HepG2 (cell line): Measurements from ENCODE around the gene PTPN2. TPM values are rescaled to one million over a fixed set of nuclear protein-coding genes. Genes with fewer than 3 reads are reported as not detected.

Source experiments
- FOSL2 ChIP-seq: sonication (generic); formaldehyde crosslinking; IDR thresholded peaks from 2 replicates; pipeline ENCODE4 v1.4.0; 2020; ENCODE audit warnings: missing genetic modification reagents
- FOXA1 ChIP-seq, 2 experiments: fragments of 450-650 bp in 1 of 2; sonication (generic) in 1 of 2; formaldehyde crosslinking in 1 of 2; IDR thresholded peaks; 2 replicates each; pipeline versions ENCODE4 v1.4.0 to v1.6.1; 2016 to 2020; ENCODE audit warnings: missing genetic modification reagents in 1 of 2
- GABPA ChIP-seq, 2 experiments: IDR thresholded peaks; 2 replicates each; pipeline ENCODE4 v1.6.1; 2011 to 2016; ENCODE audit warnings: low read depth in 2 of 2, low read length in 1 of 2, missing biosample characterization in 1 of 2, missing genetic modification characterization in 1 of 2
- HNRNPL ChIP-seq: fragments of 200-400 bp; formaldehyde crosslinking; IDR thresholded peaks from 2 replicates; pipeline ENCODE4 v1.6.1; 2017; ENCODE audit warnings: mild to moderate bottlenecking, low read depth, low read length
- KDM2A ChIP-seq: sonication (generic); formaldehyde crosslinking; IDR thresholded peaks from 2 replicates; pipeline ENCODE4 v1.4.0; 2020; ENCODE audit warnings: low read depth, missing genetic modification reagents, borderline replicate concordance
- ONECUT2 ChIP-seq: sonication (generic); formaldehyde crosslinking; IDR thresholded peaks from 2 replicates; pipeline ENCODE4 v1.4.0; 2020; ENCODE audit warnings: missing genetic modification reagents
- TBX2 ChIP-seq: sonication (generic); formaldehyde crosslinking; IDR thresholded peaks from 2 replicates; pipeline ENCODE4 v1.5.0; 2020; ENCODE audit warnings: missing genetic modification reagents, mild to moderate bottlenecking, borderline replicate concordance
- TEAD3 ChIP-seq: optimal IDR thresholded peaks from 2 replicates; pipeline ENCODE3; 2016; ENCODE audit warnings: borderline replicate concordance
- YEATS4 ChIP-seq: sonication (generic); formaldehyde crosslinking; IDR thresholded peaks from 2 replicates; pipeline ENCODE4 v1.4.0; 2020; ENCODE audit warnings: missing genetic modification reagents, borderline replicate concordance
- ZEB1 ChIP-seq: IDR thresholded peaks from 2 replicates; pipeline ENCODE4 v1.6.1; 2012; ENCODE audit warnings: mild to moderate bottlenecking, low read depth, inconsistent platforms; ENCODE audit not compliant: insufficient replicate concordance
- ZNF354B ChIP-seq: sonication (generic); formaldehyde crosslinking; IDR thresholded peaks from 2 replicates; pipeline ENCODE4 v1.8.0; 2022; ENCODE audit warnings: mild to moderate bottlenecking, missing genetic modification reagents
- polyA plus RNA-seq, 8 experiments: library from polyadenylated mRNA; depleted of rRNA in 3 of 8; stranded (reverse) in 7 of 8; unstranded in 1 of 8; fragments of >200 nt; fragmentation: Illumina TruSeq in 4 of 8; extraction: Trizol in 4 of 8; gene quantifications; 2 replicates each; pipeline versions ENCODE4 v1.2.1 to v1.2.3, GENCODE V29; 2011 to 2016; ENCODE audit warnings: low read depth in 4 of 8, missing spikeins in 1 of 8, mixed read lengths in 1 of 8; ENCODE audit not compliant: insufficient read depth in 1 of 8
- total RNA-seq, 5 experiments: library from RNA; depleted of rRNA; stranded (reverse); fragments of >200 nt; fragmentation: Illumina TruSeq; extraction: Trizol; gene quantifications; 2 replicates each; pipeline ENCODE4 v1.2.3, GENCODE V29; 2016; ENCODE audit warnings: low read depth in 1 of 5
- TF ChIP-seq, protein P1 (sequence below): IDR thresholded peaks from 2 replicates; pipeline ENCODE4 v1.6.1; 2018; ENCODE audit warnings: missing genetic modification reagents
- TF ChIP-seq, protein P2 (sequence below): sonication (generic); formaldehyde crosslinking; IDR thresholded peaks from 2 replicates; pipeline ENCODE4 v1.9.0; 2021; ENCODE audit warnings: missing genetic modification reagents, mild to moderate bottlenecking, borderline replicate concordance
- TF ChIP-seq, protein P3 (sequence below): sonication (generic); formaldehyde crosslinking; IDR thresholded peaks from 2 replicates; pipeline ENCODE4 v1.5.0; 2020; ENCODE audit warnings: mild to moderate bottlenecking, missing genetic modification reagents, borderline replicate concordance
- TF ChIP-seq, protein P4 (sequence below): sonication (generic); formaldehyde crosslinking; IDR thresholded peaks from 2 replicates; pipeline ENCODE4 v1.4.0; 2020; ENCODE audit warnings: missing genetic modification reagents
- TF ChIP-seq, protein P5 (sequence below): sonication (generic); formaldehyde crosslinking; IDR thresholded peaks from 2 replicates; pipeline ENCODE4 v1.4.0; 2020; ENCODE audit warnings: missing genetic modification reagents

Gene PTPN2
- total and polyA plus RNA-seq, 2 of the 13 experiments (the other 11 are each of a cell fraction or from before 2014, with no cell fraction given), result 24.9 to 41.5 TPM

DNA sequence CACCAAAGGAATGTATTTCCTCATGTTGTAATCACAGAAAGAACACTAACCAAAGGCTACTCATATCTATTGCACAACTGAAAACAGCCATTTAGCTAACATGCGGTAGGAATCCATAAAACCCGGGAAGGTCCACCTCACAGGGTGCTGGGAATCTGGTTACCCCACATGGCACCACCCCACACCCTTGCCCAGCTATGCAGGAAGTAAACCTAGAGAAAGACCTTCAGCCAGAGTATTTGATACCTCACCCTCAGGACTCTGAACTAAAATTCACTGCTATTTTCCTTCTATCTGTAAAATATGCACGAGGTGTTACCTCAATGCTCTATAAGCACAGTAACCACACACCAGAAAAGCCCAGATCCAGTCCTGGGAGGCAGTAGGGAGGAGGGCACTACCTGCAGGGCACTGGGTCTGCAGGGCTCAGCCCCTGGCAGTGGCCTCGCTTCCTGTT, 45.8 kb downstream of the PTPN2 start (continued):
- TF ChIP-seq, protein P1, sequence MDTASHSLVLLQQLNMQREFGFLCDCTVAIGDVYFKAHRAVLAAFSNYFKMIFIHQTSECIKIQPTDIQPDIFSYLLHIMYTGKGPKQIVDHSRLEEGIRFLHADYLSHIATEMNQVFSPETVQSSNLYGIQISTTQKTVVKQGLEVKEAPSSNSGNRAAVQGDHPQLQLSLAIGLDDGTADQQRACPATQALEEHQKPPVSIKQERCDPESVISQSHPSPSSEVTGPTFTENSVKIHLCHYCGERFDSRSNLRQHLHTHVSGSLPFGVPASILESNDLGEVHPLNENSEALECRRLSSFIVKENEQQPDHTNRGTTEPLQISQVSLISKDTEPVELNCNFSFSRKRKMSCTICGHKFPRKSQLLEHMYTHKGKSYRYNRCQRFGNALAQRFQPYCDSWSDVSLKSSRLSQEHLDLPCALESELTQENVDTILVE (CRISPR knock-in tag), result no peak
- no peak for TF ChIP-seq ZNF354B
- TF ChIP-seq YEATS4 (CRISPR knock-in tag), result no peak
- no peak for TF ChIP-seq ONECUT2 (CRISPR knock-in tag)
- TF ChIP-seq, protein P2, sequence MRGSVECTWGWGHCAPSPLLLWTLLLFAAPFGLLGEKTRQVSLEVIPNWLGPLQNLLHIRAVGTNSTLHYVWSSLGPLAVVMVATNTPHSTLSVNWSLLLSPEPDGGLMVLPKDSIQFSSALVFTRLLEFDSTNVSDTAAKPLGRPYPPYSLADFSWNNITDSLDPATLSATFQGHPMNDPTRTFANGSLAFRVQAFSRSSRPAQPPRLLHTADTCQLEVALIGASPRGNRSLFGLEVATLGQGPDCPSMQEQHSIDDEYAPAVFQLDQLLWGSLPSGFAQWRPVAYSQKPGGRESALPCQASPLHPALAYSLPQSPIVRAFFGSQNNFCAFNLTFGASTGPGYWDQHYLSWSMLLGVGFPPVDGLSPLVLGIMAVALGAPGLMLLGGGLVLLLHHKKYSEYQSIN (CRISPR knock-in tag), result no peak
- TF ChIP-seq, protein P3, sequence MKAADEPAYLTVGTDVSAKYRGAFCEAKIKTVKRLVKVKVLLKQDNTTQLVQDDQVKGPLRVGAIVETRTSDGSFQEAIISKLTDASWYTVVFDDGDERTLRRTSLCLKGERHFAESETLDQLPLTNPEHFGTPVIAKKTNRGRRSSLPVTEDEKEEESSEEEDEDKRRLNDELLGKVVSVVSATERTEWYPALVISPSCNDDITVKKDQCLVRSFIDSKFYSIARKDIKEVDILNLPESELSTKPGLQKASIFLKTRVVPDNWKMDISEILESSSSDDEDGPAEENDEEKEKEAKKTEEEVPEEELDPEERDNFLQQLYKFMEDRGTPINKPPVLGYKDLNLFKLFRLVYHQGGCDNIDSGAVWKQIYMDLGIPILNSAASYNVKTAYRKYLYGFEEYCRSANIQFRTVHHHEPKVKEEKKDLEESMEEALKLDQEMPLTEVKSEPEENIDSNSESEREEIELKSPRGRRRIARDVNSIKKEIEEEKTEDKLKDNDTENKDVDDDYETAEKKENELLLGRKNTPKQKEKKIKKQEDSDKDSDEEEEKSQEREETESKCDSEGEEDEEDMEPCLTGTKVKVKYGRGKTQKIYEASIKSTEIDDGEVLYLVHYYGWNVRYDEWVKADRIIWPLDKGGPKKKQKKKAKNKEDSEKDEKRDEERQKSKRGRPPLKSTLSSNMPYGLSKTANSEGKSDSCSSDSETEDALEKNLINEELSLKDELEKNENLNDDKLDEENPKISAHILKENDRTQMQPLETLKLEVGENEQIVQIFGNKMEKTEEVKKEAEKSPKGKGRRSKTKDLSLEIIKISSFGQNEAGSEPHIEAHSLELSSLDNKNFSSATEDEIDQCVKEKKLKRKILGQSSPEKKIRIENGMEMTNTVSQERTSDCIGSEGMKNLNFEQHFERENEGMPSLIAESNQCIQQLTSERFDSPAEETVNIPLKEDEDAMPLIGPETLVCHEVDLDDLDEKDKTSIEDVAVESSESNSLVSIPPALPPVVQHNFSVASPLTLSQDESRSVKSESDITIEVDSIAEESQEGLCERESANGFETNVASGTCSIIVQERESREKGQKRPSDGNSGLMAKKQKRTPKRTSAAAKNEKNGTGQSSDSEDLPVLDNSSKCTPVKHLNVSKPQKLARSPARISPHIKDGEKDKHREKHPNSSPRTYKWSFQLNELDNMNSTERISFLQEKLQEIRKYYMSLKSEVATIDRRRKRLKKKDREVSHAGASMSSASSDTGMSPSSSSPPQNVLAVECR (CRISPR knock-in tag), result peak; percentile 21; the same call in 1 of the 2 replicates
- TF ChIP-seq, protein P4, sequence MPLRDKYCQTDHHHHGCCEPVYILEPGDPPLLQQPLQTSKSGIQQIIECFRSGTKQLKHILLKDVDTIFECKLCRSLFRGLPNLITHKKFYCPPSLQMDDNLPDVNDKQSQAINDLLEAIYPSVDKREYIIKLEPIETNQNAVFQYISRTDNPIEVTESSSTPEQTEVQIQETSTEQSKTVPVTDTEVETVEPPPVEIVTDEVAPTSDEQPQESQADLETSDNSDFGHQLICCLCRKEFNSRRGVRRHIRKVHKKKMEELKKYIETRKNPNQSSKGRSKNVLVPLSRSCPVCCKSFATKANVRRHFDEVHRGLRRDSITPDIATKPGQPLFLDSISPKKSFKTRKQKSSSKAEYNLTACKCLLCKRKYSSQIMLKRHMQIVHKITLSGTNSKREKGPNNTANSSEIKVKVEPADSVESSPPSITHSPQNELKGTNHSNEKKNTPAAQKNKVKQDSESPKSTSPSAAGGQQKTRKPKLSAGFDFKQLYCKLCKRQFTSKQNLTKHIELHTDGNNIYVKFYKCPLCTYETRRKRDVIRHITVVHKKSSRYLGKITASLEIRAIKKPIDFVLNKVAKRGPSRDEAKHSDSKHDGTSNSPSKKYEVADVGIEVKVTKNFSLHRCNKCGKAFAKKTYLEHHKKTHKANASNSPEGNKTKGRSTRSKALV, result no peak
- no peak for TF ChIP-seq KDM2A (CRISPR knock-in tag)
- TF ChIP-seq FOSL2, result peak; percentile 63
- TF ChIP-seq GABPA (IDR thresholded peaks at IDR 0.05; ENCODE audit: low read depth, low read length), result no peak
- no peak for TF ChIP-seq GABPA (CRISPR knock-in tag; IDR thresholded peaks at IDR 0.05; ENCODE audit: low read depth)
- TF ChIP-seq TBX2 (CRISPR knock-in tag), result peak; percentile 38; the same call in 1 of the 2 replicates
- TF ChIP-seq FOXA1 (IDR thresholded peaks at IDR 0.05), result no peak
- 0 out of 2 replicates have a peak, but pooled peaks have one; percentile 6 for TF ChIP-seq FOXA1 (CRISPR knock-in tag; IDR thresholded peaks at IDR 0.05)
- TF ChIP-seq HNRNPL, result 0 out of 2 replicates have a peak, but pooled peaks have one; percentile 27
- TF ChIP-seq ZEB1, result no peak
- TF ChIP-seq TEAD3 (CRISPR knock-in tag), result peak; percentile 73
- TF ChIP-seq, protein P5, sequence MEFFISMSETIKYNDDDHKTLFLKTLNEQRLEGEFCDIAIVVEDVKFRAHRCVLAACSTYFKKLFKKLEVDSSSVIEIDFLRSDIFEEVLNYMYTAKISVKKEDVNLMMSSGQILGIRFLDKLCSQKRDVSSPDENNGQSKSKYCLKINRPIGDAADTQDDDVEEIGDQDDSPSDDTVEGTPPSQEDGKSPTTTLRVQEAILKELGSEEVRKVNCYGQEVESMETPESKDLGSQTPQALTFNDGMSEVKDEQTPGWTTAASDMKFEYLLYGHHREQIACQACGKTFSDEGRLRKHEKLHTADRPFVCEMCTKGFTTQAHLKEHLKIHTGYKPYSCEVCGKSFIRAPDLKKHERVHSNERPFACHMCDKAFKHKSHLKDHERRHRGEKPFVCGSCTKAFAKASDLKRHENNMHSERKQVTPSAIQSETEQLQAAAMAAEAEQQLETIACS (CRISPR knock-in tag), result no peak
